ENCODE results near the gene CDKN2AIPNL.

DNA sequence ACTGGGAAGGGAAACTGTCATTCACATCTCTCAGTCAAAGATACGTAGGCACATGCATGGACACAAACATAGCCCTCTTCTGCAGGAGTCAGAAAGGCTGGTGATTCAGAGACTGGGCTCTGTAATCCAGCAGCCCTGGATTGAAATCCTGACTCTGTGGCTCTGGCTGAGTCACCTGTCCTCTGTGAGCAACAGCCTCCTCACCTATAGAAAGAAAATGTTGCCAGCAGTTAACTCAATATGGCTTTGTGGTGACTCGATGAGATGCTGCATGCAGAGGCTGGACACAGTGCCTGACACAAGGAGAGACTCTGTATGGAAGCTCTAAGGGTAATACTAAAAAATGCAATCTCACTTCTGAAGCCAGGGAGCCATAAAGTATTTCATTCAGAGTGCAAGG is 23.9 kb upstream of the CDKN2AIPNL start:
- TF ChIP-seq, protein P1, sequence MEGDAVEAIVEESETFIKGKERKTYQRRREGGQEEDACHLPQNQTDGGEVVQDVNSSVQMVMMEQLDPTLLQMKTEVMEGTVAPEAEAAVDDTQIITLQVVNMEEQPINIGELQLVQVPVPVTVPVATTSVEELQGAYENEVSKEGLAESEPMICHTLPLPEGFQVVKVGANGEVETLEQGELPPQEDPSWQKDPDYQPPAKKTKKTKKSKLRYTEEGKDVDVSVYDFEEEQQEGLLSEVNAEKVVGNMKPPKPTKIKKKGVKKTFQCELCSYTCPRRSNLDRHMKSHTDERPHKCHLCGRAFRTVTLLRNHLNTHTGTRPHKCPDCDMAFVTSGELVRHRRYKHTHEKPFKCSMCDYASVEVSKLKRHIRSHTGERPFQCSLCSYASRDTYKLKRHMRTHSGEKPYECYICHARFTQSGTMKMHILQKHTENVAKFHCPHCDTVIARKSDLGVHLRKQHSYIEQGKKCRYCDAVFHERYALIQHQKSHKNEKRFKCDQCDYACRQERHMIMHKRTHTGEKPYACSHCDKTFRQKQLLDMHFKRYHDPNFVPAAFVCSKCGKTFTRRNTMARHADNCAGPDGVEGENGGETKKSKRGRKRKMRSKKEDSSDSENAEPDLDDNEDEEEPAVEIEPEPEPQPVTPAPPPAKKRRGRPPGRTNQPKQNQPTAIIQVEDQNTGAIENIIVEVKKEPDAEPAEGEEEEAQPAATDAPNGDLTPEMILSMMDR (IDR thresholded peaks at IDR 0.05): no peak
- TF ChIP-seq POLR2A (IDR thresholded peaks at IDR 0.05): no peak
